ENCODE measurements around the gene SV2C. TPM values are rescaled to one million over a fixed set of nuclear protein-coding genes. Genes with fewer than 3 reads are reported as not detected.

The SV2C gene
- total RNA-seq, 1 donor from 2014 or later, result not detected

DNA sequence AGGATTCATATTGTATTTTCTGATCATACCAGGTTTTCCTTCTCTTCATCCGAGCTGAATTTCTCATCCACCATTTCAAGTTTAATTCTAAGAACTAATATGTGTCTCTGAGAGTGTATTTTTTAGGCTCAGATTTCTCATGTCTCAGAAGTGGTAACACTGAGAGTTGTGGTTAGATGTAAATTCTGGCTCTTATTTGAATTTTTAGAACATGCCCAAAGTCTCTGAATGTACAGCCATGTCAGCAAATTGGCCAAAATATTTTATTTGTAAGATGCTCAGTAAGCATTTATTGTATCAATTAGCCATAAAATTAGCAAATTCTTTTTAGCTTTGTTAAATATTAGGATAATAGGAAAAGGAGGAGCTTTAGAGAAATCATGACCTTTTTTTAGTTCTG is 16.6 kb downstream of the SV2C start:
- no peak for DNase-seq (ENCODE audit: extremely low read depth, low read depth, low spot score)

DNA sequence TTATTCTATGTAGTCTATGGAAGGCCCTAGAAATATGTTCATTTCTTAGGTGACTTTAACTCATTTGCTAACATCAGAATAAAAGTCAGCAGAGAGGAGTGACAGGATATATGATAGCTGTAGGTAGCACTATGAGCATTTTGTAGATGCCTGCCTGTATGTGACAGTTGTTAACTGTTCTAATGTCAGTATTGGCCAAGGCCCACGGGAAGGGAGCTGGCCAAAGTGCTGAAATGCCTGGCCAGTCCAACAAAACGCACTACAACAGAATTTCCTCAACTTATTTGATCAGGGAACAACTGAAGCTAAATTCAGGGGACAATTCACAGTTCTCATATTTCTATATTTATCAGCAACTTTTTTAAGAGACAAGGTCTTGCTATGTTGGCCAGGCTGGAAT is 20.8 kb downstream of the SV2C start:
- DNase-seq (ENCODE audit: extremely low read depth, low read depth, low spot score), result no peak

DNA sequence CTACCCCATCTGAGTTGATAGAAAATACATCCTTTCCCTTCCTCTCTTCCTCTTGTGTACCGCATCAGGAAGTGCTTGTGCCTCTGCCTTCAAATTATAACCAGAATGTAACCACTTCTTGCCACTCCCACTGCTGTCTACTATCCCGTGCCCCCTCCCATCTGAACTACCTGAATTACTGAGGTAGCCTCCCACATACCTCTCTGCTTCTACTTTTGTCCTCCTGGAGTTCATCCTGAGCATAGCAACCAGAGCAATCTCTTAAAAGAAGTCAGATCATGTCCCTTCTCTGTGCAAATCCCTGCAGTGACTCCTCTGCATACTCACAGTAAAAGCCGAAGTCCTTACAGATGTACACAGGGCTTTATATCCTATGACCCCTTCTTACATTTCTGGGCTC is 23.0 kb downstream of the SV2C start:
- DNase-seq (ENCODE audit: extremely low read depth, low read depth, low spot score), result no peak

DNA sequence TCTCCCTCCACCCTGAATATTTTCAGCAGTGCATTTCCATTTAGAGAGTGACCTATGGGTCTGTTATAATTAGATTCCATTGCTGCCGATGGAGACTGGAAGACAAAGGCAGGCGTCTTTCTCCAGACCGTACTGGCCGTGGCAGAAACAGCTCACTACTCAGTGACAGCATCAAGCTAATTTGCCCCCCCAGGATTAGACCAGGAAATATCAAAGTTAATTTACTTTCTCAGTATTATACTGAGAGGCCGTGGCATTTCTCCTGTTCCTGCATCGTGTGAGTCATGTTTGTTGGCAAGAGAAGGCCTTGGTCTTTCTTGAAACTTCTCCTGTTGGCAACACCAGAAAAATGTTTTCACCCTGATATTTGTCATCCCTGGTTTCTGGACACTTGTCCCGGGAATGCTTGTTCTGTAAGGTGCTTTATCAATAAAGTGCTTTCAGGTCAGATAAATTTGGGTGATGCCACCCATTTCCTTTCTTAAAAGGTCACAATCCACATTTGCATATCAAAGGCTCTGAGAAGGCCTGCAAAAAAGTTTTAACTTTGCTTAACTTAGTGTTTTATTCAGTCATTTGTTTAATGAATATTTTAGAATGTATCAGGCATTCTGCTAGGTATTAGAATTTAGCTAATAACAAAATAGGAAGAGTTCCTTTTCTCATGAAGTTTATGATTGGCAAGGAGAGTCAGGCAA is 28.4 kb downstream of the SV2C start:
- DNase-seq (ENCODE audit: extremely low read depth, low read depth, low spot score), result no peak

DNA sequence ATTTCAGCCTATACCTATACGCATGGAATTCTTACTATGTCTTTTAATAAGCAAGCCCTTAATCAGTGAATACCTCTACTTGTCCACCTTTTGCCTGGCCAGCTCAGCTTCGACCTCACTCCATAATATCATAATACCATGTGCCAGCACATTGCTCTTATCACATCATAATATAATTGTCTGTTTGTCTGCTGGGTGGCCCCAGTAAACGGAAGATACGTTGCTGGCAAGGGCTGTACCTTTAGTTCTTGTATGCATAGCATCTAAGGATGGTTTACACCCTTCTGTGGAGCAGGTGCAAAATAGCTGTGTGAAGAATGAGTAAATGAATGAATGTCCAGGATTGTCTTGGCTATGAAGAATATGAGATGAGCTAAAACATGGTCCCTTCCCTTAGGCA is 29.9 kb downstream of the SV2C start:
- no peak for DNase-seq (ENCODE audit: extremely low read depth, low read depth, low spot score)

DNA sequence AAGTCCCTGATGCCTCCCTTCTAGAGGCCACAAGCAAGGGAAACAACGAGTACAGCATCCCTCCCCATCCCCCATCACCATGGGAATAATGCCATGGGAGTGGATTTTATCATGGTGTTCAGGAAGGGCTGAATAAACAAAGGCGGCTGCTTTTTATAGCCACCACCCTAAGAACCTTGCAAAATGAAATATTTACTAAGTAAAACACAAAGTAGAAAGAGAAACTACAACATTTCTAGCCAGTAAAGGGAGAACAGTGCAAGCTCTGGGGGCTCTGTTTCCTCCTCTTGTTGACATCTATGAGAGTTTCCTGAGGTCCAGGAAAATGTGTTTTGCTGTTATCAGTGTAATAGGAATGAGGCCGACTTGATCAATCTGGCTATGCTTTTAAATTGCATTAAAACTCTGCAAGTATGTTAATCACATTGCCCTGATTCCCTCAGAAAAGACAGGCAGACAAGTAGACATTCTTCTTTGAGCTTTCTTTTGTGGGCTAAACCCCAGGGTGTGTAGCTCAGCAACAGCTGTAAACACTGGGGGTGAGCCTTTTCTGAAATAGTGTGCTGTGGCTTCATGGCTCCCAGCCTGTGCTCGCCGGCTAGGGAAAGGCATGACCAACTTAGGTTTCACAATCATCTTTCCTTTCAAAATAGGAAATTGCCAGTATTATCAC is 31.1 kb downstream of the SV2C start:
- DNase-seq (ENCODE audit: extremely low read depth, low read depth, low spot score), result no peak

DNA sequence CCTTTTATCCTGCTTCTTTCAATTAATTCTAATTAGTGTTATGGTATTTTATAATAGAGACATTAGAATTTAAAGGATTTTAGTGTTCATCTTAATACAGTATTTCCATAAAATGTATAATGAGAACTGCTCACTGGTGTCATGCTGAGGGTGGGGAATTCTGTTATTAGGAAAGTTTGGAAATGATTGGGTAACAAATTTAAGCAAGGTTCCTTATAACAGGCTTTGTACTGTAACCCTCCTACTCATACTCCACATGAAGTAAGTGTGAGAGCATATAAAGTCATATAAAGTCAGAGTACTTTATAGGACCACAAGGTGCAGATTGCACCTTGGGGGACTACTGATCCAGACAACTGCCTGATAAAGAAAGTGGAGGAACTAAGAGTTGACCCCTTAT is 42.2 kb downstream of the SV2C start:
- DNase-seq (ENCODE audit: extremely low read depth, low read depth, low spot score), result no peak

DNA sequence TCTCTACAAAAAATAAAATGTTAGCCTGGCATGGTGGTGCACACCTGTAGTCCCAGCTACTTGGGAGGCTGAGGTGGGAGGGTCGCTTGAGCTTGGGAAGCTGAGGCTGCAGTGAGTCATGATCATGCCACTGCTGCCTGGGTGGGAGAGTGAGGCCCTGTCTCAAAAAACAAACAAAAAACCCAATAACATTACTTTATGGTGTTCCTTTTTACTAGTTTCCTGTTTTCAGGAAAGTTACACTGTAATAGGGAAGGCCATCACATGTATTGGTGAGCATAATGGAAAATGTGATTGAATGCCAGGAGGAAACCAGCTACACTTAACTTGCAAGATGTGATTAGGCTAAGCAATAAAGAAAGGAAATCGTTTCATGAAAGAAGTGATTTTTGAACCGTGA is 42.7 kb downstream of the SV2C start:
- no peak for DNase-seq (ENCODE audit: extremely low read depth, low read depth, low spot score)

DNA sequence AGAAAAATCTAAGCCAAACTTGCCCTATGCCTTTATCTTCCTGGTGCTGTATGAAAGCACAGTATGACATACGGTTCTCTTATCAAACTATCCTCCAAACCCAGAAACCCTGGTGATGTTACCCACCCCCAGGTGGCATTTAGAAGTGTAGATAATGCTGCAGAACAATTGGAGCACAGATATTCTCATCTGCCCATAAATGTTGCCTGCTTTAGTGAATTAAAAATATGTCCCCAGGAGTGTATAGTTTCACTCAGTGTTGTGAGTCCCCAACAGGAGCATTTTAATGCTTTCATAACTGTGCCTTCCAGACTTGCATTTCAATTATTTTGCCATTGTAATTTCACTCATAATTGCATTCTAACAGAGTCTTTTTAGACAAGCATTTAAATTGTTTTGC is 50.8 kb downstream of the SV2C start:
- DNase-seq (ENCODE audit: extremely low read depth, low read depth, low spot score), result no peak

DNA sequence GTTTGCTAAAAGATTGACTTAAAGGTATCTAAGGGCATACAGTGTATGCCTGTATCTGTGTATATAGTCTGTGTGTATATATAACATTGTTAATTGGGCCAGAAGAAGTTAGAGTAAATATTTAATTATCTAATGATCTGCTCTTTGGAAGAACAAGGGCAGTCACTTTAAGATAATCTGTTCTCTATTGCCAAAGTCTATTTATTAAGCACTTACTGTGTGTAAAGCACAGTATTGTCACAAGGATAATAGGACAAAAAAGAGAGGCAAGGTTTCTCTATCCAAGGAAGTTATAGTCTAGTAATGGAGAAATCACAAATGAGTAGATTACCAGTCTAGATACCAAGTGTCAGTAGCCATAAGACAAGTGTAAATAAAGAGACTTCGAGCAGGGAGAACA is 51.5 kb downstream of the SV2C start:
- DNase-seq (ENCODE audit: extremely low read depth, low read depth, low spot score), result no peak

DNA sequence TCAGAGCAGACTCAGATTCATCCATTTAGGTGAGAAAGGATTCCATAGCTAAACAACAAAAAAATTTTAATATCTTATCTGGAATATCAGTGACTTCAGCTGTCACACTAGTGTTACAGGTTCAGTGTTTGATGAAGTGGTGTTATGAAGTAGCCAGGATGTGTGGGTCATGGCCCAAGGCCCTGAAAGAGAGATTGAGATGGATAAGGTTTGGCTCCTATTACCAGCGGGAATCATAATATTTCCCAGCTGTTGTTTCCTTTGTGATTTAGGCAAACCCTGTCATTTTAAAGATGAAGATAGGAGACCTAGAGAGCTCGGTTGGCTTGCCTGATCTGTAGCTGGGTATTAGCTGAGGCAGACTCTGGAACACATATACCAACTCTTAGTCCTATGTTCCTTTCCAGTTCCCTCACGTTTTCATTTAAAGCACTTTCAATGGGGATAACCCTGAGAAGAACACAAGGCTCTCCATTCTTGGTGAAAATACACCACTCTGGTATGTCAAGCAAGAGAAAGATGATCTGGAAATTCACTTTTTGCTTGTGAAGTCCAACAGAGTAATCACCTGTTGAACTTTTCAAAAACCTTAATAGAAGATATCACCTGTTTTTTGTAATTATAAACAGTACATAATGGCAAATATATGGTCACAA is 54.8 kb downstream of the SV2C start:
- no peak for DNase-seq (ENCODE audit: extremely low read depth, low read depth, low spot score)

DNA sequence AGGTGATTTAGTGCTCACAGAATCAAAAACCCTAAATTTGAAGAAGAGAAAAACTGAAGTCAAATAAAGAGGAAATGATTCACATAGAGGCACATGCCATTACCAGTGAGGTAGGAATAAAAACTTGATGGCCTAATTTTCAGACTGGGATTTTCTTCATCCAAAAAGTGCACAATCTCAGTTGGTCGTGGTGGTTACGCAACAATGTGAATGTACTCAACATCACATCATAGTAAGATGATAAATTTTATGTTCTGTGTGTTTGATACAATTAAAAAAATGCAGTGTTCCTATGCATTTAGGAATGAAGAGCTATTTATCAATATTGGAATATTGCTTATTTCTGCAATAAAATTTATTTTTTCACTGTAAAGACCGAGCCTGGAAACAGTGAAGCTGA is 60.7 kb downstream of the SV2C start:
- no peak for DNase-seq (ENCODE audit: extremely low read depth, low read depth, low spot score)

DNA sequence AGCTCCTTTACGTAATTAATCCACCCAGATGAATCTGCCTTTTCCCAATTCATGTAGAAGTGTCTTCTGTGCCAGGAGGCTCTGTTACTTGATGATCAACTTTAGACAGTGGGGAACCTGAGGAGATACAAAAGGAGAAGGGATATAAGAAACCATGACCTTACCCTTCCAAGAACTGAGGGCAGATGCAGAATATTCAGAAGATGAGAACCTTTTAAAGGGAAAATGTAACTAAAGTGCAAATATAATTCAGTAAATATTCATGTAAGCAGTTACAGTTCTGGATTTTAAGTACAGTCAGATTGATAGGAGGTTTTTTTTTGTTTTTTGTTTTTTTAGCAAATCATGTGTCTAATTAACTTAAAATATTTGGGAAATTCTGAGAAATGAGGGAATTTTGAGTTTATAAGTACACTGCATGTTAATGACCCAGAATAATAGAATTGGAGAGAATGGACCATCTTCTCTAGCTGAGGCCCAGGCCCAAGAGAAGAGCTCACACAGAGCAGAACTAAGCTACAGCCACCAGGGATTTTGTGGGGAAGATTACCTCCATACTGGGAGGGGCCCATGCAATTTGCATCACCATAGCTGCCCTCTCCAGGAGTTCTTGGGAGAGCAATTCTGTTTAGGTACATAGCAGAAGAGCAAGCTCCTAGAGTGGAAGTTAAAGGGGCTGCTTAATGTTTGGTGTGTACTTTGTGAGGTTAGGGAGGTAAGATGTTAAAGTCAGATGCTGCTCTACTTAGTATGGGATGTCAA is 61.5 kb downstream of the SV2C start:
- DNase-seq (ENCODE audit: extremely low read depth, low read depth, low spot score), result no peak

DNA sequence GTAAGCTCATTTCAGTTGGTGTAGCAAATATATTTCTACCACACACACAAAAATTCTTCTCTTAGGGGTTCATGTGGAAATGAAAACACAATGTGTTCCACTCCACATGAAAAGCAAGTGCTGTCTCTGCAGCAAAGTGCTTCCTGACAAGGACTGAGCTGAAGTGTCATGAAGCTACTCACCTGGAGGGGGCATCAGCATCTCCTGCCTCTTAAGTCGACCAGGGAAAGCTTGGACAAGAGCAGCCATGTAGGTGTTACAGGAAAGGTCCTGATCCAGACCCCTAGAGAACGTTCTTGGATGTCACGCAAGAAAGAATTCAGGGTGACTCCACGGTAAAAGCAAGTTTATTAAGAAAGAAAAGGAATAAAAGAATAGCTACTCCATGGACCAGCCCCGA is 62.8 kb downstream of the SV2C start:
- no peak for DNase-seq (ENCODE audit: extremely low read depth, low read depth, low spot score)

DNA sequence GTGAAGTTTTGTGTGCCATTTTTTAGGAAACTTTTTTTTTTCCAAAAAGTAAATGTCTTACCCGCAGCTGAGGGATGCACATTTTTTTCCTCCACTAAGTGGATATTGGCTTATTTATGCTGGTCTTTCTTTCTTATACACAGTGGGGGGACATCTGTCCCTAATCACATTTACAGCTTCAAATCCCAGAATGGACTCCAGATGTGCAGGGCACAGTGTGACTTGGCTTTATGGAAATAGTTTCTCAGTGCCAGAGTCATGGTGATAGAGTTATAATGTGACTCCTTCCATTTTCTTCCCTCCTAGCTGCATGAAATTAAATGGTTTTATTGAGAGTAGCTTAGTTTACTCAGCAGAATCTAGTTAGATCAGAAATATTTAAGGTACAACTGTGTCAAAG is 66.5 kb downstream of the SV2C start:
- DNase-seq (ENCODE audit: extremely low read depth, low read depth, low spot score), result no peak

DNA sequence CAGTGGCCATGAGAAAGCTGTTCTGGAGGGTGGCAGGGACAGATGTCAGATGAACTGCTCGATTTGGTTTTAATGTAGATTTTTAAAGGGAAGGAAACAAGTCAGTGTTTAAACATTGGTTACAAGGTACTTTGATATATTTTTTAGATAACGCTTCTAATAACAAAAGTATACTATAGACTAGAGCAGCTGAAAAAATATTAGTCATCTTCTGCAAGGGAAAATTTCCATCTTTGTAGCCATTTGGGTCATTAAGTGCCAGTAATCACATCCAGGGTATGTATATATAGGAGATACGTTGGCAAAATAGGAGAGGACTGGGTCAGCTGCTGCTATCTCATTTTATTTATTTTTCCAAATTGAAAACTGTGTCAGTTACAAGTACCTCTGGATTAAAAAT is 69.0 kb downstream of the SV2C start:
- DNase-seq (ENCODE audit: extremely low read depth, low read depth, low spot score), result no peak

DNA sequence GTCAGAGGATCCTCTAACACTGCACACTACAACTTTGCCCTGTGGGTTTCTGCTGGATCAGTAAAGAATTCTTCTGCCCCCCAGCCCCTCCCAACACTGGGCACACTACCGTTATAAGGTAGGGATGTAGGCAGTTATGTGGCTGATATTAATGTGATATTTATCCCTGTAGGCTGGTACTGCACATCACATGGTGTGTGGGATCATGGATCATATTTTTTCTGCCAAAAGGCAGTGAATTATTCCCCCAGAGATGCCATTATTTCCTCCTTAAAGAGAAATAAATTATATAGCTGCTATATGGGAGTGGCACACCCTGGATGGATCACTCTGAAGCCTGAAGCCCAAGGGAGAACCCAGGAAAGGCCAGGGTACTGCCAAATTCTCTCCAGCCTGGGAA is 69.5 kb downstream of the SV2C start:
- no peak for DNase-seq (ENCODE audit: extremely low read depth, low read depth, low spot score)

DNA sequence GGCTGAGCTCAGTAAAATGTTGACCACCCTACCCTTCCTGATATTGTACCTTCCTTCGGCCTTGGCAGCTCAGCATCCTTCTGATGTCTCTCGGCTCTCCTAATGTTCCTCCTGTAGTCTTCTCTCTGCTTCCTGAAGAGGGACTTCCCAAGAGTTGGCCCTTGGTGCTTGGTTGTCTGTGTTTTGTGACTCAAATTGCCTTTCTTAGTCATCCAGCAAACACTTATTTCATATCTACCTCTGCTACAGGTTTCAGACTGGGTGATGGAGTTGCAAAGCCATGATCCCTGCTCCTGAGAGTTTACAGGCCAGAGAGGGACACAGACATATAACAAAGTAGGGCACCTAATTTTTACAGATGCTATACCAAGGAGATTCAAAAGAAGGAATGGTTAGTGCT is 70.1 kb downstream of the SV2C start:
- no peak for DNase-seq (ENCODE audit: extremely low read depth, low read depth, low spot score)

DNA sequence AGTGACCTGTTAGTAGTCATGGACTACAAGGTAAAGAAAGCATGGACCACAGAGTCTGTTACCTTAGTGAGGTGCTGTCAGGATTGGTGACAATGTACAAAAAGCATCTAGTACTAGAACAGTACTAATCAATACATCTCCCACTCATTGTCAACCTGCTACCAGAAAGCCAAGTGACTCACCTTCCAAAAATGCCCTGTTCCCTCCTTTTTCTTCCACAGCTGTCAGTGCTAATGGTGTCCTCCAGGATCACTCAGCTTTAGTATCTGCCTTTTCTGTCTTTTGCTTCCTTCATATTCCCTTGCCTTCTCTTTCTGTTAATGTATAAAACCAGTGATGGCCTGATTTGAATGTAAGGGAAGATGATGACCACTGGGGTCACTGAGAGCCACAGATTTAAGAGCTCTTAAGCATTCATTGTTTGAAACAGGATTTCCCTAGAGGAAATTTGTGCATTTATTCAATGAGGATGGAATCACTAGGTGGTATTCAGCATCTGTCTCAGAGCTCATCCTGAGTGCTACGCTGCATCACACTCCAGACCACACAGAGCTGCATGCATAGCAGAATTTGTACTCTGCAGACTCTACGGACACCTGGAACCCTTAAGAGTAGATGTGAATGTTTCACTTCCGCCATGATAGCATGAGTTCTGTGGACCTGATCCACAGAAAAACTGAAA is 71.0 kb downstream of the SV2C start:
- DNase-seq (ENCODE audit: extremely low read depth, low read depth, low spot score), result no peak

DNA sequence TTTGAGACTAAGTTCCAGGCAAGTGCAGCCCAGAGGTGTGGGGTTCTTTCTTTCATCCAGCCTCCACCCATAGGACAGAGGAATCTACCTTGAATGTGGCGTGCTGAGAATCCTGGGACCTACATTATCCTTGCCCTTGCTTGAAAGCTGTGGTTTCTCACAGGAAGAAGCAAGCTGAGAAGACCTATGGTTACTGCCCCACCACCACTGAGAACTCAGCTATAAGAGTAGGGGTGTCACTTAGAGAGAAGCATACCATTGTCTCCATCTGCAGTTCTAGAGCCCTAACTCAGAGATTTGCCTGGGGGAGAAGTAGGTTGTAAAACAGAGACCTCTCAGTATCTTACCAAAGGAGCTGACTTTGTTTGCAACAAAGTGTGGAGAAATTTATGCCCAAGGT is 72.4 kb downstream of the SV2C start:
- no peak for DNase-seq (ENCODE audit: extremely low read depth, low read depth, low spot score)

DNA sequence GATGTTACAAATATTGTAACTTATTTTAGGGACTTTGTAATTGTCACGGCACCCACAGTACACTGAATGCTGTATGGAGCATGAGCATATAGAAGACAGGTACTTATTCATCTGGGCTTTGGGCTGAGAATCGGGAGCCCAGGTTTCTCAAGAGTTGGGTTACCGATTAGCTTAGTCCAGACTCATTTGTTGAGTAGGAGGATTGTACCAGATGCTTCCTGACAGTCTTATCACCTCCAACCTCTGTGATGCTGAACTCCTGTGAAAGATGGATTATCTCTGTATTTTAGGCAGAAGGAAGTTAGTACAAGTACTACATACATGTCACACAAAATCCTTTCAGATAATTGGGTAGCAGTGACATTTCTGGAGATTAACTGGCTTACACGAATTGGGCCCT is 79.2 kb downstream of the SV2C start:
- no peak for DNase-seq (ENCODE audit: extremely low read depth, low read depth, low spot score)
